ENCODE data around the gene CENPB. TPM values are rescaled to one million over a fixed set of nuclear protein-coding genes. Genes with fewer than 3 reads are reported as not detected.

CENPB gene
- total and polyA plus RNA-seq, 11 donors: 56.2 to 122 (median 75.3) TPM

- intact Hi-C loops (cut with DNase I): loop anchor here in 7 of 10 donors (1.0 to 2.0 kb wide), 4 partner anchors 26 to 35 kb away; partner anchors contain the start of genes CENPB (in 6 of the 7) and MAVS (in 2 of the 7)
- ATAC-seq: no peak
- peaks cover 3 to 38% (median 32%) of the 10 kb centered on the region in 9 donors for H3K36me3 ChIP-seq
- peak in 1 of 5 donors; percentile 33 for DNase-seq
- H3K27me3 ChIP-seq: no peaks in the 10 kb centered on the region
- peaks cover 3 to 42% (median 25%) of the 10 kb centered on the region in 12 donors for H3K4me1 ChIP-seq
- H3K9me3 ChIP-seq: no peaks in the 10 kb centered on the region
- H3K27ac ChIP-seq: peak overlapping the region; percentile 93 to 99 (median 98)
- H3K4me3 ChIP-seq: peak overlapping the region; percentile 48 to 95 (median 67)
- no peak for TF ChIP-seq CTCF (IDR thresholded peaks at IDR 0.05)
- no peak for TF ChIP-seq POLR2A (IDR thresholded peaks at IDR 0.05)
- WGBS, 4 donors: 40 to 42% (median 41%) methylated on average over 20 of the region's 20 CpGs
Observed at GRCh38 chr20:3820901-3821727, 34.6 kb upstream of the CENPB start.

- peak; percentile 80 to 94 (median 92) for ATAC-seq
- peak within 1 kb of the TSS; percentile 48 to 95 (median 67) for H3K4me3 ChIP-seq
- intact Hi-C loops (cut with DNase I): loop anchor here in 7 of 10 donors (1.0 to 2.0 kb wide), 4 partner anchors 25 to 34 kb away; partner anchors contain the start of genes CENPB (in 6 of the 7) and MAVS (in 2 of the 7)
- H3K36me3 ChIP-seq: peaks cover 3 to 33% (median 29%) of the 10 kb centered on the region in 9 donors
- no peaks in the 10 kb centered on the region for H3K9me3 ChIP-seq
- peak within 1 kb of the TSS; percentile 93 to 99 (median 98) for H3K27ac ChIP-seq
- DNase-seq: peak; percentile 97 to 98 (median 98)
- TF ChIP-seq POLR2A (IDR thresholded peaks at IDR 0.05) (peak in 1 of 2 donors; percentile 61), CTCF (IDR thresholded peaks at IDR 0.05) (peak; percentile 94 to 100 (median 100))
- peaks cover 3 to 42% (median 23%) of the 10 kb centered on the region in 12 donors for H3K4me1 ChIP-seq
- H3K27me3 ChIP-seq: no peaks in the 10 kb centered on the region
- 0 to 1% (median 0%) methylated on average over 25 to 96 of the region's 96 CpGs for WGBS, 4 donors
Observed at GRCh38 chr20:3820048-3820900, 33.7 kb upstream of the CENPB start, which contains the start of gene AP5S1. Gene AP5S1, plus strand, starts transcription at chr20:3820547. Its CDS starts 1,571 bp downstream, at chr20:3822118.

- Histone ChIP-seq H3K27me3 (no peaks in the 10 kb centered on the region), H3K27ac (peak overlapping the region; percentile 93 to 99 (median 98)), H3K9me3 (no peaks in the 10 kb centered on the region), H3K4me1 (peaks cover 3 to 42% (median 21%) of the 10 kb centered on the region in 12 donors), H3K36me3 (peaks cover 3 to 28% (median 26%) of the 10 kb centered on the region in 9 donors), H3K4me3 (peak overlapping the region in 11 of 12 donors; percentile 48 to 95 (median 67))
- TF ChIP-seq POLR2A (IDR thresholded peaks at IDR 0.05) (no peak), CTCF (IDR thresholded peaks at IDR 0.05) (no peak)
- WGBS, 4 donors: 64 to 81% (median 67%) methylated on average over 14 to 20 of the region's 20 CpGs
- ATAC-seq (no peak), DNase-seq (peak in 1 of 5 donors; percentile 20)
- intact Hi-C loops (cut with DNase I): loop anchor here in 8 of 10 donors (1.0 to 10.0 kb wide), 5 partner anchors 25 to 415 kb away; partner anchors contain the start of genes CENPB (in 7 of the 8), MAVS (in 2 of the 8) and DNAAF9 (in 1 of the 8)
Observed at GRCh38 chr20:3819411-3820047, 33.0 kb upstream of the CENPB start.
